Suprapubic skin (tissue), 4 donors: Measurements from ENCODE around the gene LRRTM4.

Experiments used
- POLR2A ChIP-seq, 2 donors: fragments of 450-650 bp; IDR thresholded peaks; one replicate each; pipeline ENCODE4 v1.6.1; 2017; ENCODE audit warnings: antibody characterized with exemption in 2 of 2, mild to moderate bottlenecking in 2 of 2, moderate library complexity in 2 of 2
- POLR2AphosphoS5 ChIP-seq, 3 donors: sonication (generic); formaldehyde crosslinking; IDR thresholded peaks; one replicate each; pipeline ENCODE4 v1.6.1; 2017; ENCODE audit warnings: antibody characterized with exemption in 3 of 3
- TF ChIP-seq, protein P1 (sequence below), 2 donors: fragments of 200-600 bp in 1 of 2; fragments of 450-650 bp in 1 of 2; sonication (generic) in 1 of 2; IDR thresholded peaks; one replicate each; pipeline ENCODE4 v1.5.1; 2016 to 2019; ENCODE audit warnings: antibody characterized with exemption in 2 of 2, mild to moderate bottlenecking in 1 of 2, moderate library complexity in 1 of 2

DNA sequence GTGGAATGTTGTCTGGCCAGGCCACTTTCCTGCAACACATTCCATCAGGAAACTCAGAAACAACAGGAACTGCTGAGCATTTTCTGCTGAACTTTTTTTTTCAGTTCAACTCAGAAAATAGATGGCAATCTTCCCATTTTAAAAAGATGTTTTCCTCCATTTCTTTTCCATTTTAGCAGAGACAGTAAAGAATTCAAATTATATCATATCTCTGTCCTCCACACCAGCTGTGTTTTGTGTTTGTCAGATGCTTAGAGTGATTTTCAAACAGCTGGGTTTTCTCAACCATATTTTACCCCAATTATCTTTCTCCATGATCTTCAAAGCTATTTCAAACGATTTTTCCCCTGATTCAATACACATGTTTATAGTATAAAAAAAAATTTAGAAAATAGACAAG, 713.4 kb downstream of the LRRTM4 start:
- TF ChIP-seq, protein P1, sequence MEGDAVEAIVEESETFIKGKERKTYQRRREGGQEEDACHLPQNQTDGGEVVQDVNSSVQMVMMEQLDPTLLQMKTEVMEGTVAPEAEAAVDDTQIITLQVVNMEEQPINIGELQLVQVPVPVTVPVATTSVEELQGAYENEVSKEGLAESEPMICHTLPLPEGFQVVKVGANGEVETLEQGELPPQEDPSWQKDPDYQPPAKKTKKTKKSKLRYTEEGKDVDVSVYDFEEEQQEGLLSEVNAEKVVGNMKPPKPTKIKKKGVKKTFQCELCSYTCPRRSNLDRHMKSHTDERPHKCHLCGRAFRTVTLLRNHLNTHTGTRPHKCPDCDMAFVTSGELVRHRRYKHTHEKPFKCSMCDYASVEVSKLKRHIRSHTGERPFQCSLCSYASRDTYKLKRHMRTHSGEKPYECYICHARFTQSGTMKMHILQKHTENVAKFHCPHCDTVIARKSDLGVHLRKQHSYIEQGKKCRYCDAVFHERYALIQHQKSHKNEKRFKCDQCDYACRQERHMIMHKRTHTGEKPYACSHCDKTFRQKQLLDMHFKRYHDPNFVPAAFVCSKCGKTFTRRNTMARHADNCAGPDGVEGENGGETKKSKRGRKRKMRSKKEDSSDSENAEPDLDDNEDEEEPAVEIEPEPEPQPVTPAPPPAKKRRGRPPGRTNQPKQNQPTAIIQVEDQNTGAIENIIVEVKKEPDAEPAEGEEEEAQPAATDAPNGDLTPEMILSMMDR (IDR thresholded peaks at IDR 0.05): no peak
- TF ChIP-seq POLR2A (IDR thresholded peaks at IDR 0.05) (no peak), POLR2AphosphoS5 (IDR thresholded peaks at IDR 0.05) (no peak)
